Uterus (tissue), 2 donors: Measurements from ENCODE around the gene ZNF765.
"Not testable (repeated sequence)": the region's sequence is repeated elsewhere in the genome, so short reads cannot be mapped to it uniquely, and the experiment has no call there.

ENCODE experiments used
- POLR2A ChIP-seq, 2 donors: fragments of 450-650 bp; IDR thresholded peaks; one replicate each; pipeline ENCODE4 v1.6.1; 2016; ENCODE audit warnings: antibody characterized with exemption in 2 of 2, mild to moderate bottlenecking in 1 of 2, moderate library complexity in 1 of 2
- TF ChIP-seq, protein P1 (sequence below), 4 experiments: fragments of 200-600 bp in 2 of 4; fragments of 450-650 bp in 2 of 4; sonication (generic) in 2 of 4; IDR thresholded peaks; one replicate each; pipeline ENCODE4 v1.5.1; 2016 to 2019; ENCODE audit warnings: antibody characterized with exemption in 4 of 4, mild to moderate bottlenecking in 2 of 4, moderate library complexity in 1 of 4

DNA sequence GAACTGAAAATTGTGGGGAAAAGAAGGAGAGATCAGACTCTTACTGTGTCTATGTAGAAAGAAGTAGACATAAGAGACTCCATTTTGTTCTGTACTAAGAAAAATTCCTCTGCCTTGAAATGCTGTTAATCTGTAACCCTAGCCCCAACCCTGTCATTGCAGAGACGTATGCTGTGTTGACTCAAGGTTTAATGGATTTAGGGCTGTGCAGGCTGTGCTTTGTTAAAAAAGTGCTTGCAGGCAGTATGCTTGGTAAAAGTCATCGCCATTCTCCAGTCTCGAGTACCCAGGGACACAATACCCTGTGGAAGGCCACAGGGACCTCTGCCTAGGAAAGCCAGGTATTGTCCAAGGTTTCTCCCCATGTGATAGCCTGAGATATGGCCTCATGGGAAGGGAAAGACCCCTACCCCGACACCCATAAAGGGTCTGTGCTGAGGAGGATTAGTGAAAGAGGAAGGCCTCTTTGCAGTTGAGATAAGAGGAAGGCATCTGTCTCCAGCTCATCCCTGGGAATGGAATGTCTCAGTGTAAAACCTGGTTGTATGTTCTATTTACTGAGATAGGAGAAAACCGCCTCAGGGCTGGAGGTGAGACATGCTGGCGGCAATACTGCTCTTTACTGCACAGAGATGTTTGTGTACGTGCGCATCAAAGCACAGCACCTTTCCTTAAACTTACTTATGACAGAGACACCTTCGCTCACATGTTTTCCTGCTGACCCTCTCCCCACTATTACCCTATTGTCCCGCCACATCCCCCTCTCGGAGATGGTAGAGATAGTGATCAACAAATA is 25.8 kb downstream of the ZNF765 start:
- not testable (repeated sequence) for TF ChIP-seq POLR2A (IDR thresholded peaks at IDR 0.05)
- TF ChIP-seq, protein P1, sequence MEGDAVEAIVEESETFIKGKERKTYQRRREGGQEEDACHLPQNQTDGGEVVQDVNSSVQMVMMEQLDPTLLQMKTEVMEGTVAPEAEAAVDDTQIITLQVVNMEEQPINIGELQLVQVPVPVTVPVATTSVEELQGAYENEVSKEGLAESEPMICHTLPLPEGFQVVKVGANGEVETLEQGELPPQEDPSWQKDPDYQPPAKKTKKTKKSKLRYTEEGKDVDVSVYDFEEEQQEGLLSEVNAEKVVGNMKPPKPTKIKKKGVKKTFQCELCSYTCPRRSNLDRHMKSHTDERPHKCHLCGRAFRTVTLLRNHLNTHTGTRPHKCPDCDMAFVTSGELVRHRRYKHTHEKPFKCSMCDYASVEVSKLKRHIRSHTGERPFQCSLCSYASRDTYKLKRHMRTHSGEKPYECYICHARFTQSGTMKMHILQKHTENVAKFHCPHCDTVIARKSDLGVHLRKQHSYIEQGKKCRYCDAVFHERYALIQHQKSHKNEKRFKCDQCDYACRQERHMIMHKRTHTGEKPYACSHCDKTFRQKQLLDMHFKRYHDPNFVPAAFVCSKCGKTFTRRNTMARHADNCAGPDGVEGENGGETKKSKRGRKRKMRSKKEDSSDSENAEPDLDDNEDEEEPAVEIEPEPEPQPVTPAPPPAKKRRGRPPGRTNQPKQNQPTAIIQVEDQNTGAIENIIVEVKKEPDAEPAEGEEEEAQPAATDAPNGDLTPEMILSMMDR (IDR thresholded peaks at IDR 0.05), result not testable (repeated sequence)
